ENCODE results near the gene ADAM22.

ADAM22 gene

DNA sequence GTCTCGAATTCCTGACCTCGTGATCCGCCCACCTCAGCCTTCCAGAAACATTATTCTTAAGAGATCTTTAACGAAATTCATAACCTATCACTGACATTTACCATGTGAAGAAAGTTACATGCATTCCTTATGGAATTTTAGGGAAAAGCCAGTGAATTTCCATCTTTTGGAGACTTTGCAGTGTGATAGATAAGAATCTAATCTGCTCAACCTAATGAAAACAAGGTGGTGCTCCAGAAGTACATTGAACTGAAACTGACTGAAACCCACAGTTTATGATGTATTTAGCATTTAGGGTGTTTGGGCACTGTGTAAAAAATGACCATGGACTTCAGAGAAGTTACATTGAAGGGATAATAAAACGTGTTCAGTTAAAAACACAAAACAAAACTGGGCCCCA lies 242.1 kb downstream of the ADAM22 start:
- DNase-seq: no peak

DNA sequence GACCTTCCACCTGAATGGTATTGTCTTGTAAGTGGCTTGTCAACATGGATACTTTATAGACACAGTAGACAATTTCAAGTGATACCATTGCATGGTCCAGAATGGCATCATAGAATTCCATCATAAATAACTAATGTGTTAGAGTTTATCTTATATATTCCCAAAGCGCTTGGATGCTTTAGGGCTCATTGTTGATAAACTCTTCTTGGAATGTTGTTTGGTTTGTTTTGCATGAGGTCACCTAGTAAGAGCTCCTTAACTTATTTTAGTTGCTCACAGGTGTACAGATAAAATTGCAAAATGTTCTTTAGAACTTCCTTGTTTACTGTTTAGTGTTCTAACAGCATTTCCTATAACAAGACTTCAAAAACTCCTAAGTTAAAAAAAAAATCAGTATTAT lies 249.0 kb downstream of the ADAM22 start:
- no peak for DNase-seq

DNA sequence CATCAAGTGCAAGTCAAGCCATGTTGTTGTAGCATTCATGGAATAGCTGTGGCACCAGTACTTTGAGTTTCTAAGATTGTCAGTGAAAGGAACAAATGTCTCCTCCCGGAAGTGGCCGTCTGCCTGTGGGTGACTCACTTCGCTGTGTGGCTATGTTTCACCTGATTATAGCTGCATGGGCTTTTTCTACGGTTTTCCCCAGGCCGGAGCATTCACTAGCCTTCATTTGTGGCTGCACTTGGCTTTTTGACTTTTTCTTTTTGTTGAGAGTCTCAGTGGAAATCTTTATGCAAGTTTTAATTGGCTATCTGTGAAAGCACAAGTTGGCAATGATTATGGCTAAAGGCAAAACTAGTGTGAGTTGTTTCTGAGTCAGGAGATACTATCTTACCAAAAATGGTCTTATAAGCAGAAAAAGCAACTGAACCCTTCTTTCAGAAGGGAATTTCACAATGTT lies 250.8 kb downstream of the ADAM22 start:
- DNase-seq: no peak

DNA sequence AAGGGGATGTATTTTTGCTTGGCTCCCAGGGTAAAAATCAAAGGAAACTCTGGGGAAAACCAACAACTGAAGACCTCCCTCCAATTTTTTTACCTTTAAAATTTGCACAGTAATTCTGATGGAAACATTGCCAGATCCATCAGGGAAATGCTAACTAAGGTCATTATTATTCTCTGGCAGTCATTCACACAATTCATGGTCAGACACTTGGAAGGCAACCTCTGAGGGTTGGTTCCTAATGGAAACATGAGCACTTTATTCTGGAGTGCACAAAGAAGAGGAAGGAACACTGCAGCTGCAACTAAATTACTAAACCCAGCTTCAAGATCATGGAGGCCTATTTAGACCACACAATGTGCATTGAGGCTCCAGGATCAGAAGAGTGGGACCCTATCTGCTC lies 251.6 kb downstream of the ADAM22 start:
- DNase-seq: no peak

DNA sequence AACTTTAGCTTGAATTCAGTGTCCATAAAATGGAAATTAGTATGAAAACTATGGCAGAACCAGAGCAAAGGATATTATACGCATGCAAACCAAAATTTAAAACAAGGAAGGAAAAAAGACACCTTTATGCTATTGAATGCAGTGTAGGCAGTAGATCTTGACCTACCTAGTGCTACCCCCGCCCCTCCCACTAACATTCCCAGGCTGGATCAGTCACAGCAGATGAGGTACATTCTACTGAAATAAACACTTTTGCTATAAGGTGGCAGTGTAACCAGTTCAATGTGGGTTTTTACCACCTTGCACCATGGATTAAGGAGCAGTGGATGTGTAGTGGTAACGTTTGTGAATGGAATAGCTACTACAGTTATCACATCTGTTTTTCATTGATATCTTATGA lies 257.9 kb downstream of the ADAM22 start:
- no peak for DNase-seq

DNA sequence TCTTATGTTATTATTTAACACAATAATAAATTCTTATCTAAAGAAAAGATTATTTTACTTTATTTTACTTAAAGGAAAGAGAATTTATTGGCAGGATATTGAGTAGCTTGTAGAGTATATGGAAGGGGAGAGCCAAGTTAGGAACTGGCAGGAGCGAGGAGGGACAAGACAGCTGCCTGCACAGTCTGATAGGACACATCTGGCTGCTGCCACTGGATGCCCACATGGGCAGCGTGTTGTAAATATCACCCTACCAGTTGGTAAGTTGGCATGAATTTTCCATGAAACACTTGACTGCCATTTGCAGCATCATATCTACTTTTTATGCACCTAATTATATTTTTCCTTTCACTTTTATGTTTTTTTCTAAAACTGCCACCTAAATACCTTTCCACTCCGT lies 266.2 kb downstream of the ADAM22 start:
- DNase-seq: no peak

DNA sequence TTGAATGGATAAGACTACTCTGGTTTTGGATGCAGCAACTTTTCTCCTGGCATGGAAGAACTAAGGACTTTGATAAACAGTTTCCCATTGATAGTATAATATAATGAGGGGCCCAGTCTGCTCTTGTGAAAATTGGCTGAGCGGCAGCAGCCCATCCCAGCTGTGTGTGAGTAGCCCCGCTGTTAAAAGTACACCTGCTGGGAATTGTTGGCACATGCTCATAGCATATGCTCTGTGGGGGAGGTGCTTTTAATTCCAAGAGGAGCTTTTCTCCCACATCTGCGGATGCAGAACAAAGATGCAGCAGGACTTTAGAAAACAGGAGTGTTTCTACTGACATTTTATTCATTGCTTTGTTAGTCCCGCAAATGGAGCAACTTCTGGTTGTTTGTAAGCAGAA lies 266.7 kb downstream of the ADAM22 start:
- DNase-seq: no peak

DNA sequence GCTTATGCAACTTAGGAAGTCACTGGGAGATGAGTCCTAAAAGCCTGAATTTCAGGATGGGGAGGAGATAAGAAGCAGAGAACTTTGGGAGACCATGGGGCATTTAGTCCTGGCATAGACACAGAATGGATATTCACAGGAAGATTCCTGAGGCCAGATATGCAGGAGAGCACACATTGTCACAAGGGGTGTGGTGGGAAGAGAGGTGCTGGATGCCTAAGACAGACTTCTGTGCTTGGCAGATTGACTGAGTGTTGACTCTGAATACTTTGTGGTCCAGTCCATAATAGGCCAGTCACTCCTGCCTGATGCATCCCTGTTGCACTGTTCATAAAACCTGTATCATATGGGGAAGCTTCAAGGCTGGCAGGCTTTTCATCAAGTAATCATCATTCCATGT lies 267.3 kb downstream of the ADAM22 start:
- DNase-seq: no peak

DNA sequence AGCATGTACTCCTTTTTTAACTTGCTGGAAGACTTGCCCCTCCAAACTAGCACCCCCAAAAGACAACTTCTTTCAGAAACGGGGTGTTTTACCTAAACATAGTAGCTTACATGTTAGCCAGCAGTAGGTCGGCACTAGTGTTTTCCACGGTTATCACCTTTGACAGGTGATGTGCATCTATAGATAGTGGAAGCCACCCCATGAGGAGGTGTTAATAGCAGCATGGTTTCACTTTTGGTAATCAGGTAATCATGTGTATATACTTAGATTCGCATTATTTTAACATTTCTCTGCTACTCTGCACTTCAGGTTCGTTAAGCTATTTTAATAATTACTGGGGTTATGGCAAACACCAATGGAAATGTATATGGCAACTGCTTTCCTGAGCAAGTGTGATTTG lies 268.2 kb downstream of the ADAM22 start:
- no peak for DNase-seq

DNA sequence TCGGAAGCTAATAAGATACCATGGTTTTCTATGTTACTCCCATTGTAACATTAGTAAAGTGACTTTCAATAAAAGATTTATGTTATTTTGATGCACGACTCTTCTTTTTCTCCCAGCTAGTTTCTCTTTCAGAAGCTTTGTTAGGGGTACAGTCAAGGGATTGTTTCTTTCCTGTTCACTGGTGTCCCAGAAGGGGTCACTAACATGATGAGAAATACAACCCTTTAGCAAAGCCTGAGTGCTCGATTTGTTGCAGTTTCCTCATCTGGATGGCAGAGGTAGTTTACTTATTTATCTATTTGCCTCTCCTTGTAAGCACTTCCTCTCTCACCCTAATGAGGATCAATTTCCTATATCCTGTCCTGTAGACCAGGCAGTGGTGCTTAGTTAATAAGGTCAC lies 268.7 kb downstream of the ADAM22 start:
- DNase-seq: no peak

DNA sequence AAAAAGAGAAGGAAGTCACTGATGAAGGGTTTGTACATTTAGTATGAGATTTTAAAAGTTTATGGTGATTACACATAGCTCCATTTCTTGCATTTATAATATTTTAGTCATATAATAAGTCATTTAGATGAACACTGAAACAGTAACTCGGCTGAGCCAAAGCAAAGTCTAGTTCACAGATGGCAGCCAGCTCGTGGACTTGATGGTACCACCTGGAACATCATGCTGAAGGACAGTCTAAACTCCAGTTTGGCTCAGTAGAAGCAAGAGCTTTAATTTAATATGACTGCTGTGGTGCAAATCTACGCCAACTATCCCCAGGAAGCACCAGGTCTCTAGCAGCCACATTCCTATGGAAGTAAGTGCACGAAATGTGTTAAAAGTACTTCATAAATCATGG lies 269.4 kb downstream of the ADAM22 start:
- DNase-seq: no peak

DNA sequence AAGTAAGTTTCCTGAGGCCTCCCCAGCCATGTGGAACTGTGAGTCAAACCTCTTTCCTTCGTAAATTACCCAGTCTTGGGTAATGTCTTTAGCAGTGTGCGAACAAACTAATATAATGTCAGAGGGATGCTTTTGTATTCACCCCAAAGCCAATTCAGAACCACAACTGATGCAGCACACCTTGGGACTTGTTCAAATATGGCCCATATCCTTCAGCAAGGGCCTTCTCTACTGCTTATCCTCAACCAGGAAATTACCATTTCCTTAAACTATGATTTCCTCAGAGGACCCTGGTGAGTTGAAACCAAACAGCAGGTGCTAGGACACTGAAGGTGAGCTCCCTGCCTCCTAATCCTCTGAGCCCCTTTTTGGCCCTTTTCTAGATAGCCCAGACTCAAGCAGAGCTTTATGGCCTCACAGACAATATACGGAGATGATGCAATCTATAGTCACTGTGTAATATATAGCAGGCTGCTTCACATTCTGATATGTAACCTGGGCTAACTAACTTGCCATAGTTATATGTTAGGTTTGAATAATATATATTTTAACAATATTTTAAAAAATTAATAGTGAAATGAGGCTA lies 270.6 kb downstream of the ADAM22 start:
- no peak for DNase-seq

DNA sequence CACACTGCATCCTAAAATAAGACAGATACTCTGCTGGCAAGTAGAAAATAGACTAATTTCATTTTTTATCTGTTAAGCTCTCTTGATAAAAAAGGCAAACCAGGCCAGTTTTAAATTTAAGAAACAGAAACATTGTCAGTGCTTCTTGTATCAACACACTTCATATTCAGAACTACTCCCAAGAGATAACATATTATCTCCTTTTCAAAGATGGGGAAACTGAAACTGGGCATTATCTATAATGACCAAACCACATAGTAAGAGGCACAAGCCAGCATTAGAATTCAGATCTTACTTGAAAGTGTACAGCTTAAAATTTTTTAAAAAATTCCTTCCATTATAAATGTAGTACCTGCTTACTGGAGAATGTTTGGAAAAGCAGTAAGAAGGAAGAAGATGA lies 271.1 kb downstream of the ADAM22 start:
- DNase-seq: no peak

DNA sequence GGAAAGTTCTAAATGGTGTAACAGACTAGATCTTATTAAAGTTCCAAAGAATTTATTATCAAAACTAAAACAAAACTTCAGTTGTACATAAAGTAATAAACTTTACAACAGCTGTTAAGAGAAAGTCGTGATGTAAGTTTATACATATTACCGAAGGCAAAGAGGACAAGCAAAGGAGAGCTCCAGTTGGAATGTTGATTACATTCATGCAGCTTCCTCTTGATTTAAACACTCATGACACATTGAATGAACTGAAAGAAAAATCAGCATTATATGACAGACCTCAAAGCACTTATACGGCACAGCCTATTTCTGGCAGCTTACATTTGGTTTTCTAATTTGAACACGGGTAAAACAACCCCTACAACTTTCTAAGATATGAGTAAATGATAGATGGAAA lies 272.2 kb downstream of the ADAM22 start:
- DNase-seq: no peak

DNA sequence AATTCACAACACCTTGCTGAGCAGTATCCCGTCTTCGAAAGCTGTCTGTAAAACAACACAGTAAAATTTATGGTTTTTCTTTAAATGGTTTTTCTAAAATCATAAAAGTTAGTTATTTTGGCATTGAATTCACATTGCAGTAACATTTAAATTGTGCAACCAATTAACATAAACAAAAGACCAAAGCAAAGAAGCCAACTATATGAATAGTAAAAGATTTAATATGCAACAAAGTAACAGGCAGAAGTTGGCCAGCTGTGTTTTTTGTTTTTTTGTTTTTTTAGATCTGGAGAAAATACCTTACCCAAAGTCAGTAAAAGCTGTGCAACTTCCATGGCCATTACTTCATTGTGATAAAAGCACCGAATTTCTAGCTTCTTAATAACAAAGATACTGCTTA lies 274.5 kb downstream of the ADAM22 start:
- DNase-seq: no peak

DNA sequence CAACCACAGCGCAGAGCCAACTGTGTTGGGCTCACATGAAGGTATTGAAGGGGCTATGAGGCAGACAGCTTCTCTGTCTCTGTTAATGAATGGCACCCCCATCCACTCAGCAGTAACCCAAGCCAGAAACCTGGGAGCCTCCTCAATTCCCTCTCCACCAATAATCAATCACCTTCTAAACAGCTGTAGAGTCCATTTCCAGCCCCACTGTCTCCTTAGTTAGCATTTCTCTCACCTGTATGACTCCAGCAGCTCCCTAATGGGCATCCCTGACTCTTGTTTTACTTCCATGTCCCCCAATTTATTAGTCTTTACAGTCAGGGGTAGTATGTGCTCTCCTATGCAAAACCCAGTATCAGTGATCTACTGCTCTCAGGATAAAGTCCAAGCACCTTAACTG lies 278.9 kb downstream of the ADAM22 start:
- DNase-seq: no peak

DNA sequence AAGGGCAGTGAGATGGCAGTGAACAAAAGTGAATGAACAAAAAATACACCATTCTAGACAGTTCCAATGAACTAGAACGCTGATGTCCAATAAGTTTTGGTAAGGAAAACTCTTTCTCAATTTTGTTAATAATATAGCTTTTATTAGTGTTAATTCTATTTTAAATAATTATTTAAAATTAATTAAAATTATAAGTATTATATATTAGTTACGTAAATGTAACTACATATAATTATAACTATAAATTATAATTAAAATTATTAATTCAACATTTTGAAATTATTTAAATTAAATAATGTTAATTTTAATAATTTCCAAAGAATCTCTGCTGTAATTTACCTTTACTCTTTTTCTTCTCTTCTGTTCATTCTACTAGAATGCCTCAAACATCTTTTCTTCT lies 280.4 kb downstream of the ADAM22 start:
- DNase-seq: no peak

DNA sequence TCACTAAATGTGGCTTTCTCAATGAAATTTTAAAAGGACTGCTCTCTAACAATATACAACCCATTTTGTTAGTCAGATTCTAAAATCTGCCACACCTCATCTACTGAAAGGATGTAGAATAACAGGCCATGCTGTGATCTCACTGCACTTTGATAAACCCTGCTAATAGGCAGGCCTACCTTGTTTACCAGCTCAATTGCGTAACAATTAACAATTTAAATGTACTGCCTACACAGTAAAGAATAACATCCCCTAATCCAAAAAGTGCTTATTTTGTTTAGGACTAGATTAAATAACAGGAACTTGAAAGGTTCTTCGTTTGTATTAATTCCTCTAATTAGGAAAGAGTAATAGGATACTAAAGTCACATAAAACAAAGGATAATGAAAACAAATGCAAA lies 281.2 kb downstream of the ADAM22 start:
- DNase-seq: no peak

DNA sequence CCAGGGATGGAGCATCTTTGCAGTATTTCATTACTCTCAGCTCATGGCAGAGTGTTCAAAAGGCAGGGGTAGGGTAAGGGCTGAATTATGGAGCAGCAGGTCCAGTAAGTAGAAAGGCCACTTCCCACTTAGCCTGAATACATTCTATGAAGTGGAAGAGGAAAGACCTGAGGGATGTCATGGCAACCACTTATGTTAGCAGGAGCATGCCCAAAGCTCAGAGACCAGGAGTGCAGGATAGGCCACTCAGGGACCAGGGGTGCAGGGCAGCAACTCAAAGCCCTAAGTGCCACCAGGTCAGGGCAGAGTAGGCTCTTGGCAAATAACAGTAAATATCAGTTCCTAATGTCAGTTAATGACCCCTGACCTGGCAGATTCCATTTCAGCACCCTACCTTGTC lies 282.2 kb downstream of the ADAM22 start:
- no peak for DNase-seq

DNA sequence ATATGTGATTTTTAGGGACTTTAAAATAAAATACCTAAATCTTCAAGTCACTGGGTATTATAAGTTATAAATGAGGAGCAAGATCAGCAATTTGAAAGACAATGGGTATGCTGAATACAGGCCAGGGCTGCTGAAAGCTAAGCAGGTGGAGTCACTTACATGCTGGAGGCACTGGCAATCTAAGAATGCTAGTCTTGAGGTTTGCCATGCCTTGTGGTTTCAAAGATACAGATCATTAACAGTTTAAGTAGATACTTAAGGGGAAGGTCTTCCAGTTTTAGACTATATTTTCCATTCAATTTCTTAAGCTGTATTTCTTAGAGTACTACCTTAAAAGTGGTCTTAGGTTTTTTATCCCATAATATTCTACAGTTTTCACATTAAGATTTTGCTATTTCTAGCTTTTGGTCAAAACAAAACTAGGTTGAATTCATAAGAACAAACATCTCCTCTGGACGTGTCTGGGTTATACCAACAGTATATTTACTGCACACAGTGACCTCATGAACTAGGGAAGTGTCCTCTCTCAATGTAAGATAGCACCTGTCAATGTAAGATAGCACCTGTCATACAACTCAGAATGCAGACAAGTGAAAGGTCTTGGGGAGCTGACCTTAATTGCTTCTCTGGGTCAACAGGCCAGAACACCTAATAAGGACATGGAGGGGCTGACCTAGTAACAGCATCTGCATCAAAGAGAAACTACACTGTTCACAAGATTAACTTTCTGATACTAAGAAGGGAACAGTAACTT lies 283.8 kb downstream of the ADAM22 start:
- DNase-seq: no peak

DNA sequence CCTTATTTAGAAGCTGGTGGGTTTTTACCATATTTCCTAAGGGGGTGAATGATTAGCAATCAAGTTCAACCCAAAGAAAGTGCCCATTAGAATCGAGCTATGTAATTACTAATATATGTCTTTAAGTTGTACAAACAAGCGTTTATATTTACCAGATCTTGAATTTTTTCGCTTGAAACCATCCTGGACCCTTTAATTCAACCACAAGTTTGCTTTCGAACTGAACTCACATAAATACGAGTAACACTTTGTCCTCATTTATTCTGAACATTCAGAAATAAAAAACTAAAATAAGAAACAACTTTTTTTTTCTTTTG lies 284.3 kb downstream of the ADAM22 start:
- no peak for DNase-seq

DNA sequence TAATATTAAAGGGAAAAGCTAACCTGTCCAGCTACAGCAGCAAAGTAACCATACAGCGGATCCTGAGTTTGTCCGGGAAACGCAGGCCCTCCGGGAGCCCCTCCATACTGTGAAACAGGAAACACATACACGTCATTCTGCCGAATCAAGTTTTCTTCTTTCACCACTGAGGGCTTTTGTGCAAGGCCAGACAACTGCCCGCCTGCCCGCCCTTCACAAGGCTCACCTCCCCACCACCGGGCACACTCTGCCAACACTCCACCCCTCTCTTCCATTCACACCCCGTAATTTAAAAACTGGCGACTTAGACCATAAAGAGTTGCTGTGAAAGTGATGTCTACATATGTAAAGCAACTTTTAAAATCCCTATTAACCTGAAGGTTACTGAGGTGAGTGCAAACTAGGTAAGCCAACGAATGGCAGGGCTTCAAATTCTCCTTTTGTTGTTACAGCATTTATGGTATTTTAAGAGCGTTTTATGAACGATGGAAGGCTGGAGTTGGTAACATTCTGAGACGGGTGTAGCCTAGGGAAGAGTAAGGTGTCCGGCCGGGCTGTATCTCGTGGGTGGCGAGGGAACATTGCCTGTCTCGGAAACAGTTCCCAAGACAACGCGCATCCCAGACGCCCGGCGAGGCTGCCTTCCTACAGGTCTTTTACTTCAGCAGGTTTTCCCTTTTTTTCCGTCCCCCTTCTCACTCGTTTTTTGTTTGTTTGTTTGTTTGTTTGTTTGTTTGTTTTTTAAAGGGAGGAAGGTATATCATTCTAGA lies 285.0 kb downstream of the ADAM22 start:
- no peak for DNase-seq

DNA sequence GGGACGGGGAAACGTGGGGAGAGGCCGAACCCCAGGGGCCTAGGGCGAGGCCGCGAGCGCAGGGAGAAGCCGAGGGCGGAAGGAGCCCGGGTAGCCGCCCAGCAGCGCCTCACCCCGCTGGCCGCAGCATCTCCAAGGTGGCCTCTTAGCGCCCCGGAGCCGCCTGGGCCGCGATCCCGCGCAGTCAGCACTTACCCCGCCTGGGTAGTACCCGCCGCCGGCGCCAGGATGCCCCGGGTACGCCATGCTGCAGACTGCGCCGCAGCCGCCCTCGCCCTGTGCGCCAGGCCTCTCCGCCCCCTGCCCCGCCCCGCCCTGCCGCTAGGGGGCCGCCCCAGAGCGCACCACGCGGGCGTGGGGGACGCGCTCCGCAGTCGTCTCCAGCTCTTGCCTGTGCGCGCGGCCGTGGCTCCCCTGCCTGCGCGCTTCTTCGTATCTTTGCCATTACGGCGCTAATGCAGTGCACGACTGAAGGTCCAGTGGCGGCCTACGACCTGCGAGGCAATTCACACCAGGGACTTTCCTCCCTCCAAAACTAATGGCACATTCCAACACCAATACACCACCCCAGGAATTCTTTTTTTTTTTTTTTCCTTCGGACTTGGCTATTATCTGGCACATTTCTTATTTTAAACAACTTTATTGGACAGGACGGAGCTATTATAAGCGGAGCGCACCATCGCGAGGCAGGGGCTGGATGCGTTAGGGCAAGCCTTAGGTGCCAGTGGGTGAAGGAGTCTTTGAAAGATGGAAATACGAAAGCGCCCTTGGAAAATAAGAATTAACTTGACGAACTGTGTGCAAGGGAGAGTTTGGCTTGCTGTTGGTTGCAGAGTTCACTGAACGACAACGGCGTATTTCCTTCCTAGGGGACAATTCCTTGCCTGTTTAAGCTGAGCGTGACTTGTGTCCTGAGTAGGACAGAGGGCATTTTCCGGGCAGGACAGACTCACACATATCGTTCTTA lies 286.0 kb downstream of the ADAM22 start, which contains the start of gene SRI:
SRI (minus strand) TSS at position 258 of the 967 bp plus-strand sequence; CDS start at position 246, 12 bp downstream.
- DNase-seq: peak; percentile 77
